ENCODE results near the gene SMPD3. TPM values are rescaled to one million over a fixed set of nuclear protein-coding genes. Genes with fewer than 3 reads are reported as not detected.

Gene SMPD3
- total and polyA plus RNA-seq, 2 of the 8 experiments (the other 6 are each of a cell fraction or from before 2014, with no cell fraction given) = 0.39 to 1.3 TPM

GRCh38 chr16:68426347-68426652 lies 22.0 kb downstream of the SMPD3 start:
- TF ChIP-seq RFX5 (IDR thresholded peaks at IDR 0.05; ENCODE audit: borderline replicate concordance, low read depth, low read length) (no peak), SP1 (IDR thresholded peaks at IDR 0.05; ENCODE audit: low read depth, low read length) (no peak), CBX8 (IDR thresholded peaks at IDR 0.05; ENCODE audit: borderline replicate concordance, low read depth, low read length) (no peak), SUZ12 (IDR thresholded peaks at IDR 0.05; ENCODE audit: low read length) (no peak), NANOG (IDR thresholded peaks at IDR 0.05; ENCODE audit: insufficient read depth, low read depth, low read length, poor library complexity, severe bottlenecking) (no peak), BCL11A (IDR thresholded peaks at IDR 0.05; ENCODE audit: low read depth in 2 of 2, low read length in 2 of 2) (no peak), SIX5 (IDR thresholded peaks at IDR 0.05; ENCODE audit: low read depth, low read length) (no peak), E2F6 (IDR thresholded peaks at IDR 0.05) (no peak), NRF1 (IDR thresholded peaks at IDR 0.05; ENCODE audit: low read depth, low read length) (no peak), EP300 (IDR thresholded peaks at IDR 0.05; ENCODE audit: borderline replicate concordance in 1 of 2, low read depth in 2 of 2, low read length in 2 of 2) (no peak), POLR2AphosphoS5 (IDR thresholded peaks at IDR 0.05; ENCODE audit: low read depth, low read length) (no peak), CTBP2 (IDR thresholded peaks at IDR 0.05; ENCODE audit: borderline replicate concordance, insufficient read depth, insufficient read length, low read length) (no peak)
- Histone ChIP-seq H2BK120ac (replicated peaks; ENCODE audit: low read depth, low read length) (no peak overlapping the region), H3K4me2 (ENCODE audit: insufficient read depth in 1 of 2, low read depth in 2 of 2, low read length in 2 of 2) (no peak overlapping the region), H3K56ac (replicated peaks; ENCODE audit: insufficient read length, low read depth, low read length) (no peak overlapping the region), H4K8ac (ENCODE audit: extremely low read depth, insufficient read depth, low read length) (no peak overlapping the region), H3K9me3 (ENCODE audit: insufficient read depth in 2 of 2, low read depth in 1 of 2, low read length in 1 of 2) (no peaks in the 10 kb centered on the region), H3K23me2 (ENCODE audit: low read depth, low read length) (no peaks in the 10 kb centered on the region), H4K91ac (replicated peaks; ENCODE audit: insufficient read length, low read length) (no peak overlapping the region), H2BK20ac (ENCODE audit: low read length) (no peak overlapping the region), H3K23ac (ENCODE audit: insufficient read length) (no peak overlapping the region), H3K4me1 (replicated peaks in 1 of 4; ENCODE audit: control insufficient read depth in 3 of 4, insufficient read depth in 4 of 4, low read length in 3 of 4) (peaks cover 0 to 5% (median 0%) of the 10 kb centered on the region in 4 experiments; a peak in 1 of 7 replicates), H4K5ac (ENCODE audit: insufficient read length, low read depth, low read length) (no peak overlapping the region), H2AK5ac (ENCODE audit: low read depth, low read length) (no peak overlapping the region), H3K14ac (ENCODE audit: insufficient read length) (no peak overlapping the region), H3K9ac (replicated peaks in 1 of 4; ENCODE audit: extremely low read depth in 1 of 4, low read depth in 3 of 4, low read length in 3 of 4) (no peak overlapping the region), H3K36me3 (ENCODE audit: control insufficient read depth in 2 of 4, insufficient read depth in 4 of 4, low read length in 3 of 4) (no peaks in the 10 kb centered on the region), H3K4me3 (ENCODE audit: extremely low read depth in 1 of 4, insufficient read depth in 2 of 4, low read depth in 3 of 4, low read length in 4 of 4) (no peak overlapping the region), H2AFZ (ENCODE audit: low read length) (no peak overlapping the region), H3K18ac (ENCODE audit: extremely low read depth, low read length) (no peak overlapping the region), H3K27ac (ENCODE audit: low read depth, low read length) (no peak overlapping the region), H3K79me1 (ENCODE audit: low read depth, low read length) (no peaks in the 10 kb centered on the region; the same call in 1 of the 2 replicates), H3K27me3 (replicated peaks in 1 of 4; ENCODE audit: control insufficient read depth in 3 of 4, extremely low read depth in 1 of 4, insufficient read depth in 3 of 4, low read length in 3 of 4) (peaks cover 0 to 2% (median 0%) of the 10 kb centered on the region in 4 experiments; a peak in 2 of 7 replicates), H3K4ac (replicated peaks; ENCODE audit: insufficient read length, low read depth, low read length) (no peak overlapping the region), H4K20me1 (replicated peaks in 1 of 2; ENCODE audit: control insufficient read depth in 1 of 2, insufficient read depth in 2 of 2, low read length in 2 of 2) (no peaks in the 10 kb centered on the region), H2BK5ac (ENCODE audit: low read depth, low read length) (no peak overlapping the region), H3K79me2 (ENCODE audit: control insufficient read depth in 1 of 2, insufficient read depth in 2 of 2, low read length in 2 of 2) (no peaks in the 10 kb centered on the region), H2BK15ac (ENCODE audit: low read length) (no peak overlapping the region), H2BK12ac (ENCODE audit: low read depth, low read length) (no peak overlapping the region)
- no peak for DNase-seq (ENCODE audit: low read depth in 1 of 2, low spot score in 2 of 2)
- ChIA-PET CTCF (ENCODE audit: partially characterized antibody) (interaction anchor here (0.7 to 8.4 kb wide), 6 partner anchors 9 to 95 kb away, joined by 3 to 54 read pairs (median 3); no protein-coding TSS in a partner anchor), POLR2A (ENCODE audit: partially characterized antibody) (interaction anchor here (0.5 to 1.7 kb wide), 2 partner anchors 48 to 180 kb away, joined by 3 to 4 read pairs; no protein-coding TSS in a partner anchor)
- no peak for FAIRE-seq
